Erythroblast (primary cell): ENCODE data around the gene DDO.

Experiments used
- GATA1 ChIP-seq: IDR thresholded peaks from 2 replicates; pipeline ENCODE4 v1.6.1; 2011; ENCODE audit warnings: low read depth, mild to moderate bottlenecking, control low read depth, low read length, moderate library complexity
- POLR2A ChIP-seq: IDR thresholded peaks from 2 replicates; pipeline ENCODE4 v1.6.1; 2011; ENCODE audit warnings: mild to moderate bottlenecking, low read length

DNA sequence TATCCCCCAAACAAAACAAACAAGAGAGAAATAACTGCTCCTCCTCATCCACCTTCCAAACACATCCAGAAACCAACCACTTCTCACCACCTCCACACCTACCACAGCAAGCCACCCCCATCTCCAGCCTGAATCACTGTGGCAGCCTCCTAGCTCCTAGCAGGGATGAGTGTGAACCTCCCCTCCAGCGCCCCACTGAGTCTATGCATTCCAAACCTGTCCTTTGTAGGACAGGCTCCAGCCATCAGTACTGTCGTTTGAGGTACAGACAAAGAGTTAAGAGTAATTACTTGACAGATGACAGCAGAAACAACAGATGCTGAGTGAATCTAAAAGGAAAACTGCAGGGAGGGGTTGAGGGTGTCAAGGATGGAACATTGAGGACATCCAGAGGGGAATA, 59.6 kb downstream of the DDO start:
- TF ChIP-seq POLR2A (no peak), GATA1 (no peak)
